SK-N-SH treated with all-trans-retinoic acid at 6 μM for 48 hours (cell line): Measurements from ENCODE around the gene HOXD12.

Experiments
- ATAC-seq: fragments of 200-7000 bp; cut with Tn5 transposase; 3 replicates; pipeline ENCODE4 v1.9.1; 2020; ENCODE audit warnings: mild to moderate bottlenecking, moderate library complexity
- ARNTL ChIP-seq: fragments of 450-650 bp; formaldehyde crosslinking; IDR thresholded peaks from 2 replicates; pipeline ENCODE4 v1.5.0; 2020; ENCODE audit warnings: low read depth, mild to moderate bottlenecking, moderate library complexity, borderline replicate concordance
- BACH2 ChIP-seq: fragments of 250-450 bp; sonication (Bioruptor Pico); IDR thresholded peaks from 2 replicates; pipeline ENCODE4 v1.9.0; 2021; ENCODE audit warnings: mild to moderate bottlenecking, borderline replicate concordance
- CSDC2 ChIP-seq: fragments of 250-450 bp; sonication (Bioruptor Pico); IDR thresholded peaks from 2 replicates; pipeline ENCODE4 v1.5.0; 2020; ENCODE audit warnings: mild to moderate bottlenecking, moderate library complexity
- CSRNP3 ChIP-seq: fragments of 250-450 bp; sonication (Bioruptor Pico); IDR thresholded peaks from 2 replicates; pipeline ENCODE4 v1.5.1; 2021; ENCODE audit warnings: mild to moderate bottlenecking, moderate library complexity
- ESRRG ChIP-seq: fragments of 250-450 bp; sonication (Bioruptor Pico); IDR thresholded peaks from 2 replicates; pipeline ENCODE4 v1.6.1; 2021; ENCODE audit warnings: mild to moderate bottlenecking
- GLIS3 ChIP-seq: fragments of 250-450 bp; sonication (Bioruptor Pico); IDR thresholded peaks from 2 replicates; pipeline ENCODE4 v1.5.0; 2020; ENCODE audit warnings: mild to moderate bottlenecking, moderate library complexity
- OSR1 ChIP-seq: fragments of 250-450 bp; sonication (Bioruptor Pico); IDR thresholded peaks from 2 replicates; pipeline ENCODE4 v1.8.0; 2022; ENCODE audit warnings: moderate library complexity, mild to moderate bottlenecking, inconsistent platforms
- PATZ1 ChIP-seq: fragments of 250-450 bp; sonication (Bioruptor Pico); IDR thresholded peaks from 2 replicates; pipeline ENCODE4 v1.8.0; 2020; ENCODE audit warnings: mild to moderate bottlenecking, moderate library complexity, borderline replicate concordance
- PPARA ChIP-seq: fragments of 250-450 bp; sonication (Bioruptor Pico); IDR thresholded peaks from 2 replicates; pipeline ENCODE4 v1.5.0; 2020; ENCODE audit warnings: mild to moderate bottlenecking, borderline replicate concordance
- RARB ChIP-seq: fragments of 250-450 bp; sonication (Bioruptor Pico); IDR thresholded peaks from 2 replicates; pipeline ENCODE4 v1.8.0; 2021; ENCODE audit warnings: mild to moderate bottlenecking, moderate library complexity
- TCF4 ChIP-seq: fragments of 250-450 bp; sonication (Bioruptor Pico); IDR thresholded peaks from 2 replicates; pipeline ENCODE4 v1.8.0; 2021; ENCODE audit warnings: mild to moderate bottlenecking, moderate library complexity, borderline replicate concordance
- TSHZ2 ChIP-seq: fragments of 250-450 bp; sonication (Bioruptor Pico); IDR thresholded peaks from 2 replicates; pipeline ENCODE4 v1.5.0; 2020; ENCODE audit warnings: mild to moderate bottlenecking, moderate library complexity
- ZC3H10 ChIP-seq: fragments of 250-450 bp; sonication (Bioruptor Pico); IDR thresholded peaks from 2 replicates; pipeline ENCODE4 v1.5.1; 2021; ENCODE audit warnings: mild to moderate bottlenecking, moderate library complexity
- ZFP3 ChIP-seq: fragments of 250-450 bp; sonication (Bioruptor Pico); IDR thresholded peaks from 2 replicates; pipeline ENCODE4 v1.5.0; 2020; ENCODE audit warnings: mild to moderate bottlenecking, moderate library complexity
- ZNF565 ChIP-seq: fragments of 450-650 bp; formaldehyde crosslinking; conservative IDR thresholded peaks from 2 replicates; pipeline ENCODE4 v1.5.0; 2020; ENCODE audit warnings: low read depth, mild to moderate bottlenecking, moderate library complexity
- ZNF70 ChIP-seq: fragments of 450-650 bp; formaldehyde crosslinking; IDR thresholded peaks from 2 replicates; pipeline ENCODE4 v1.5.0; 2020; ENCODE audit warnings: mild to moderate bottlenecking, moderate library complexity
- ZNF8 ChIP-seq: fragments of 450-650 bp; formaldehyde crosslinking; IDR thresholded peaks from 2 replicates; pipeline ENCODE4 v1.5.0; 2020; ENCODE audit warnings: mild to moderate bottlenecking, moderate library complexity

The HOXD12 gene

GRCh38 chr2:176138526-176138922 lies 38.9 kb downstream of the HOXD12 start (continued):
- TF ChIP-seq TSHZ2: no peak
- no peak for TF ChIP-seq ZC3H10 (CRISPR knock-in tag)
- no peak for TF ChIP-seq ARNTL
- no peak for TF ChIP-seq BACH2 (CRISPR knock-in tag)
- TF ChIP-seq CSDC2 (CRISPR knock-in tag): no peak
- TF ChIP-seq TCF4 (CRISPR knock-in tag): no peak
- TF ChIP-seq ZNF70: no peak

DNA sequence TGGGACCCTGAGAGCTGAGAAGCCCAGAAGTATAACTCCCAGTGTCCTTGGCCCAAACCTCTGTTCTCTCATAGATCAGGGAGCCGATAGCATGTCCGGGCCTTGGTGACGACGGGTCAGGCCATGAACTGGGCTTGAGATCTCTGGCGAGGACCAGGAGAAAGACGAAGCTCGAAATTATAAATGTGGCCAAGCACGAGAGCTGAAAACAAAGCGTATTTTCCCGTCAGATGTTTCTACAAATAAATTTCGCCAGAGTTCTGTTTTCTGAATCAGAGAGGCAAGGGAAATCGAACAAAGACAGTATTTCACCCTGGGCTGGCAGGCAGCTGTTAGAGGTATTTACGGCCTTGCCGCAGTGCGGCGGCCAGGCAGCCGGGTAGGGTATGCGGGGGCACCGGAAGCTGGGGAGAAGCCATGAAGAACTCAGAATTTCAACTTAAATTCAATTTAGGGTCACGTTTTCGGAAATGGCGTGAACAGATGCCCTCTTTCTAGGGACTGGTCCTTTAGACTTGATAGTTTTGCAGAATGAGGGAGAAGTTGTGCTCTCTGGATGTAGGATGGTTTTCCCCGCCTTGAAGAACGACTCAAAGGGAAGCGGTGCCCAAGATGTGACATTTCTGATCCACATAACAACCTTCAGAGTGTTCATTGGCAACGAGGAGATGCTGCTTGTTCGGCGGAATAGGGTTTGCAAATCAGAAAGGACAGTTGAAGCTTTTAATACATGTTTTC lies 39.5 kb downstream of the HOXD12 start:
- no peak for ATAC-seq
- TF ChIP-seq ZFP3 (no peak), ZNF8 (CRISPR knock-in tag) (no peak), CSRNP3 (no peak), PATZ1 (CRISPR knock-in tag) (no peak), ZNF565 (CRISPR knock-in tag) (no peak), ZC3H10 (CRISPR knock-in tag) (no peak)

- ATAC-seq: peak; percentile 7
- TF ChIP-seq BACH2 (CRISPR knock-in tag) (no peak), ZNF565 (CRISPR knock-in tag) (no peak)
Measured at GRCh38 chr2:176139661-176140512, 40.3 kb downstream of the HOXD12 start.

GRCh38 chr2:176140513-176141317 lies 41.1 kb downstream of the HOXD12 start:
- ATAC-seq: peak; percentile 81
- TF ChIP-seq ZNF565 (CRISPR knock-in tag): no peak
- no peak for TF ChIP-seq CSDC2 (CRISPR knock-in tag)
- TF ChIP-seq BACH2 (CRISPR knock-in tag): no peak
- no peak for TF ChIP-seq ZNF8 (CRISPR knock-in tag)
- no peak for TF ChIP-seq OSR1 (CRISPR knock-in tag)
- no peak for TF ChIP-seq GLIS3 (CRISPR knock-in tag)
- no peak for TF ChIP-seq ARNTL
- no peak for TF ChIP-seq ESRRG (CRISPR knock-in tag)
- TF ChIP-seq ZC3H10 (CRISPR knock-in tag): no peak
- TF ChIP-seq ZNF70: no peak
- no peak for TF ChIP-seq TCF4 (CRISPR knock-in tag)
- TF ChIP-seq PPARA (CRISPR knock-in tag): no peak
- no peak for TF ChIP-seq RARB (CRISPR knock-in tag)
- TF ChIP-seq PATZ1 (CRISPR knock-in tag): no peak
